Stomach (tissue), 4 donors: ENCODE data around the gene SPRR2G.

Experiments used
- EP300 ChIP-seq: sonication (generic); formaldehyde crosslinking; IDR thresholded peaks from one replicate; pipeline ENCODE4 v1.6.1; 2017; ENCODE audit warnings: antibody characterized with exemption
- POLR2A ChIP-seq, 4 donors: fragments of 450-650 bp; IDR thresholded peaks; one replicate each; pipeline ENCODE4 v1.6.1; 2016; ENCODE audit warnings: antibody characterized with exemption in 4 of 4, control low read depth in 2 of 4, mild to moderate bottlenecking in 1 of 4, moderate library complexity in 1 of 4
- TF ChIP-seq, protein P1 (sequence below), 7 experiments: fragments of 450-650 bp in 4 of 7; fragments of 200-600 bp in 3 of 7; sonication (generic) in 3 of 7; IDR thresholded peaks; one replicate each; pipeline ENCODE4 v1.5.1; 2016 to 2019; ENCODE audit warnings: antibody characterized with exemption in 7 of 7, control low read depth in 2 of 7, mild to moderate bottlenecking in 1 of 7

DNA sequence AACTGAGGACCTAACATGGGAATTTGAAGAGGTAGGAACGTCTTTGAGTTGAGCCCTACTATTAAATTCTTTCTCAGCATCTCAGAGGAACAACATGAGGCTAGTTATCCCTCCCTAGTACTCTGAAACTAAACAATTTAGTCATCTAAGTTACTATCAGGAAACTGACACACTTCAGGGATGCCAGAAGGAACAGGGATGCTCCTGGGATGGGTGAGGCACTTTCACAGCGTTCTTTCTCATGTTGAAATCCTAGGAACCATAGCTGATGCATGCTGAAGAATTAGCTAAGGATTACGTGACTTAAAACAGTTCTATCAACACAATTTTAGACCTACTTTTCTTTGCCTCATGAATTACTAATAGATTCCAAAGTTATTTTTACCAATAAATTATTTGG, 1.8 kb upstream of the SPRR2G start:
- TF ChIP-seq, protein P1, sequence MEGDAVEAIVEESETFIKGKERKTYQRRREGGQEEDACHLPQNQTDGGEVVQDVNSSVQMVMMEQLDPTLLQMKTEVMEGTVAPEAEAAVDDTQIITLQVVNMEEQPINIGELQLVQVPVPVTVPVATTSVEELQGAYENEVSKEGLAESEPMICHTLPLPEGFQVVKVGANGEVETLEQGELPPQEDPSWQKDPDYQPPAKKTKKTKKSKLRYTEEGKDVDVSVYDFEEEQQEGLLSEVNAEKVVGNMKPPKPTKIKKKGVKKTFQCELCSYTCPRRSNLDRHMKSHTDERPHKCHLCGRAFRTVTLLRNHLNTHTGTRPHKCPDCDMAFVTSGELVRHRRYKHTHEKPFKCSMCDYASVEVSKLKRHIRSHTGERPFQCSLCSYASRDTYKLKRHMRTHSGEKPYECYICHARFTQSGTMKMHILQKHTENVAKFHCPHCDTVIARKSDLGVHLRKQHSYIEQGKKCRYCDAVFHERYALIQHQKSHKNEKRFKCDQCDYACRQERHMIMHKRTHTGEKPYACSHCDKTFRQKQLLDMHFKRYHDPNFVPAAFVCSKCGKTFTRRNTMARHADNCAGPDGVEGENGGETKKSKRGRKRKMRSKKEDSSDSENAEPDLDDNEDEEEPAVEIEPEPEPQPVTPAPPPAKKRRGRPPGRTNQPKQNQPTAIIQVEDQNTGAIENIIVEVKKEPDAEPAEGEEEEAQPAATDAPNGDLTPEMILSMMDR (IDR thresholded peaks at IDR 0.05), result no peak
- no peak for TF ChIP-seq EP300
- no peak for TF ChIP-seq POLR2A (IDR thresholded peaks at IDR 0.05)
